Stimulated activated CD4-positive, alpha-beta T cell treated with anti-CD3 and anti-CD28 coated beads, Interleukin-2, amount 100 ng/mL, for 4 hours (primary cell): ENCODE results near the gene BMAL1.
"Not testable (repeated sequence)": the region's sequence is repeated elsewhere in the genome, so short reads cannot be mapped to it uniquely, and the experiment has no call there.

Experiments
- DNase-seq: peaks from one replicate; pipeline ENCODE4 v3.0.0-alpha.2; 2020; ENCODE audit warnings: low read depth

Gene BMAL1

DNA sequence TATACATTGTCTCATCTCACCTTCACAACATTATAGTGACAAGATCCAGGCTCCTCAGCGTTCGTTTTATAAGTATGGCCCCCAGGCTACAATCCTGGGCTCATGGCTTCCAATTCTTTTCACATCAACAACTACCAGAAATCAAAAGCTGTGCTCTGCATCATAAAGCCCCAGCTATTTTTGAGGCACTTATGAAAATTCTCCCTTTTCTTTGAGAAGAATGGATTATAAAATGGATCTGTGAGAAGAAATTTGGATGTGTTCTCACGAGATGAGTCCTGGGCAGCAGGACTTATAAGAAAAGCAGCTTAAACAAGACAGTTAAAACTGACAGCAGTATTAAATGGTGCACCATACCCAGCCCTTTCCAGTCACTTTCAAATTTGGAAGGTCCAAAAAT, 105.2 kb downstream of the BMAL1 start:
- no peak for DNase-seq

- DNase-seq = no peak
Measured at GRCh38 chr11:13384908-13385640, 107.5 kb downstream of the BMAL1 start.

DNA sequence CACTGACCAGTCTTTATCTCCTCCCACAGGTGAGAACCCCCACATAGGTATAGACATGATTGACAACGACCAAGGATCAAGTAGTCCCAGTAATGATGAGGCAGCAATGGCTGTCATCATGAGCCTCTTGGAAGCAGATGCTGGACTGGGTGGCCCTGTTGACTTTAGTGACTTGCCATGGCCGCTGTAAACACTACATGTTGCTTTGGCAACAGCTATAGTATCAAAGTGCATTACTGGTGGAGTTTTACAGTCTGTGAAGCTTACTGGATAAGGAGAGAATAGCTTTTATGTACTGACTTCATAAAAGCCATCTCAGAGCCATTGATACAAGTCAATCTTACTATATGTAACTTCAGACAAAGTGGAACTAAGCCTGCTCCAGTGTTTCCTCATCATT, 109.0 kb downstream of the BMAL1 start:
- DNase-seq = no peak

- DNase-seq = no peak
Measured at GRCh38 chr11:13388741-13389140, 111.2 kb downstream of the BMAL1 start.

DNA sequence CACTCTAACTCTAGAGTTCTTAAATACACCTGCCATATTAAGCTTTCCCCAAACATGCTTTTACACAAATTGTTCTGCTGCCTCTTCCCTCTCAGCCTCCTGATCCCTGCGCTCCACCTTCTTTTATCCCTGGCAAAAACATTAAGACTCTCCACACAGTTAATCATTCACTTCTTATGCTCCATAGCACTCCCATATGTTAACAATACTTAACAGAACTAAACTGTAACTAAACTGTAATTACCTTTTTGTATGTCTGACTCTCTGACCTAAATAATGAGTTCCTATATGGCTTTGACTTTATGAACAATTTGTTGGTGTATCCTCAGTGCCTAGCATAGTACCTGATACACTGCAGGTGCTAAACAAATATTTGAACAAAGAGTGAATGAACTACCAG, 113.6 kb downstream of the BMAL1 start:
- no peak for DNase-seq

DNA sequence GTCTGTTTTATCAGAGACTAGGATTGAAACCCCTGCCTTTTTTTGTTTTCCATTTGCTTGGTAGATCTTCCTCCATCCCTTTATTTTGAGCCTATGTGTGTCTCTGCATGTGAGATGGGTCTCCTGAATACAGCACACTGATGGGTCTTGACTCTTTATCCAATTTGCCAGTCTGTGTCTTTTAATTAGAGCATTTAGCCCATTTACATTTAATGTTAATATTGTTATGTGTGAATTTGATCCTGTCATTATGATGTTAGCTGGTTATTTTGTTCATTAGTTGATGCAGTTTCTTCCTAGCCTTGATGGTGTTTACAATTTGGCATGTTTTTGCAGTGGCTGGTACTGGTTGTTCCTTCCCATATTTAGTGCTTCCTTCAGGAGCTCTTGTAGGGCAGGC, 120.7 kb downstream of the BMAL1 start:
- not testable (repeated sequence) for DNase-seq

- no peak for DNase-seq
Measured at GRCh38 chr11:13405220-13405619, 127.6 kb downstream of the BMAL1 start.

DNA sequence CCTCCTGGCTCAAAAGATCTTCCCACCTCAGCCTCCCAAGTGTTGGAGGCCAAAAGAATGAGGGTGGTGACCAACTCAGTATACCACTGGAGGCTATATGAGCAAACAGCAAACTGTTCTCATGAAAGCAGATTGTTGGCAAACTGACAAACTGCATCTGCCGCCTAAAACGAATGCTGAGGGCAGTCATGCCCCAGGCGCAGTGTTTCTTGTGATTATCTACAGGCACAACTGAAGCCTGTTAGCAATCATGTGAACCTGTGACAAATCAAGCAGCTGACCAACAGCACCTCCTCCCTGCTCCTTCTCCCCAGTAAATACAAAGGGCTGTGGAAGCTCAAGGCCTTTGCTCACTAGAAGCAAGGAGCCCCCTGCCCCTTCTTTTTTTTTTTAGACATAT, 137.6 kb downstream of the BMAL1 start:
- no peak for DNase-seq

- no peak for DNase-seq
Measured at GRCh38 chr11:13421561-13421960, 144.0 kb downstream of the BMAL1 start.

DNA sequence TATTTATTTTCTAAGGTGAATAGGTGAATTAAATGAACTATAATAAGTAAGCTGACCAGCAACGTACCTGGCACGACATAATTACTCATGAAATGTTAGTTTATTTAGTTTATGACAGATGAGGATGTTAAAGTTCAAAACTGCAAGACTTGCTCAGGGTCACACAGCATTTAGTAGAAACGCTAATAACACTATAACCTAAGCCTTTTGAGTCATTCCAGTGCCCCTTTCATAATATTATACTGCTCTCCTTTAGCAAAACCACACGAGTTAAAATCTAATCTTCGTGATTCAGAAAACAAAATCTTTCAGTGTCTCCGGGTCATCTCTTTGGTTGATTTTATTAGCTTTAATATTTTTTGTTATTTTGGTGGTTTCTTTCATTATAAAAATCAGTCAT, 145.8 kb downstream of the BMAL1 start:
- no peak for DNase-seq

GRCh38 chr11:13427440-13427839, 149.8 kb downstream of the BMAL1 start:
- DNase-seq = no peak

GRCh38 chr11:13429288-13429687, 151.7 kb downstream of the BMAL1 start:
- no peak for DNase-seq

DNA sequence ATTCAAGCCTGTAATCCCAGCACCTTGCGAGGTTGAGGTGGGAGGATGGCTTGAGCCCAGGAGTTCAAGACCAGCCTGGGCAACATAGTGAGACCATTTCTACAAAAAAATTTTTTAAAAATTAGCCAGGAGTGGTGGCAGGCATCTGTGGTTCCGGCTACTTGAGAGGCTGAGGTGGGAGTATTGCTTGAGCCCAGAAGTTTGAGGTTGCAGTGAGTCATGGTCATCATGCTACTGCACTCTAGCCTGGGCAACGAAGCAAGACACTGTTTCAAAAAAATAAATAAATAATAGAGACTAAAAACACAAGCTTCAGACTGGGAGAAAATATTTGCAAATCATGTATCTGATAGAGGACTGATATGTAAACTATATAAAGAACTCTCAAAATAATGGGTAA, 152.2 kb downstream of the BMAL1 start:
- DNase-seq = no peak

- no peak for DNase-seq
Measured at GRCh38 chr11:13433437-13433836, 155.8 kb downstream of the BMAL1 start.

GRCh38 chr11:13434247-13435205, 156.9 kb downstream of the BMAL1 start:
- DNase-seq = no peak

DNA sequence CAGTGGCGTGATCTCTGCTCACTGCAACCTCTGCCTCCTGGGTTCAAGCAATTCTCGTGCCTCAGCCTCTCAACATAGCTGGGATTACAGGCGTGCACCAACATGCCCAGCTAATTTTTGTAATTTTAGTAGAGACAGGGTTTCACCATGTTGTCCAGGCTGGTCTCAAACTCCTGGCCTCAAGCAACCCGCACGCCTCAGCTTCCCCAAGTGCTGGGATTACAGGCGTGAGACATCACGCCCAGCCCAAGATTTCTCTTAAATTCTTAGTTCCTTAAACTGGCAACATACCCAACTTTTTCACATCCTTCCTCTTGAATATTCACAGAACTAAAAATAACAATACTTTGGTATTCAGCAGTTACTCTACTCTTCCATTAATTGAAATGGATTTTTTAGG, 159.2 kb downstream of the BMAL1 start:
- not testable (repeated sequence) for DNase-seq
